HepG2 (cell line): ENCODE measurements around the gene POLR2J. TPM values are rescaled to one million over a fixed set of nuclear protein-coding genes. Genes with fewer than 3 reads are reported as not detected.
A peak's percentile ranks its signal among the peaks of the same experiment; 100 is the strongest.
"Not testable (repeated sequence)": the region's sequence is repeated elsewhere in the genome, so short reads cannot be mapped to it uniquely, and the experiment has no call there.

Experiments
- ATAC-seq: fragments of 200-7000 bp; cut with Tn5 transposase; 3 replicates; pipeline ENCODE4 v1.9.1; 2020; ENCODE audit warnings: mild to moderate bottlenecking, moderate library complexity
- BruUV-seq: library from RNA; stranded (reverse); fragments of 400-500 nt; replicated peaks from 2 replicates; lab custom pipeline; 2021; lab: Mats Ljungman, UMichigan
- CTCF ChIA-PET: fragments of 300-600 bp; formaldehyde crosslinking; extraction: SDS; loops from one replicate; lab custom pipeline; 2021; ENCODE audit warnings: low total read pairs, inconsistent platforms, low intra/inter-chr PET ratio; lab: Yijun Ruan, JAX
- POLR2A ChIA-PET: fragments of 350-600 bp; sonication (Branson Sonifier 250); formaldehyde crosslinking; loops from one replicate; lab custom pipeline; 2020; ENCODE audit warnings: antibody characterized with exemption, inconsistent platforms; lab: Yijun Ruan, JAX
- DNase-seq: peaks from one replicate; pipeline ENCODE4 v3.0.0-alpha.2; 2015; ENCODE audit warnings: low spot score
- FAIRE-seq: peaks from 3 replicates; lab custom pipeline; 2011; peaks lifted over from hg19 to GRCh38; lab: Jason Lieb, UNC
- H2AFZ ChIP-seq: one replicate; pipeline ENCODE4 v1.6.1; 2011; ENCODE audit warnings: low read length, inconsistent platforms
- H3K27ac ChIP-seq: fragments of 300-600 bp; 3 replicates; pipeline ENCODE4 v1.8.0; 2011; ENCODE audit warnings: mixed run types, mild to moderate bottlenecking, mixed read lengths, low read length, inconsistent platforms; ENCODE audit not compliant: insufficient read depth; ENCODE audit errors: extremely low read length
- H3K27me3 ChIP-seq, 2 experiments: fragments of 200-600 bp in 1 of 2; 2 replicates in 1 of 2; 3 replicates in 1 of 2; pipeline versions ENCODE4 v1.6.0 to v1.8.0; 2011; ENCODE audit warnings: low read length in 2 of 2, mild to moderate bottlenecking in 2 of 2, moderate library complexity in 2 of 2, inconsistent platforms in 1 of 2; ENCODE audit not compliant: insufficient read depth in 2 of 2, control insufficient read depth in 1 of 2
- H3K36me3 ChIP-seq, 2 experiments: fragments of 200-600 bp in 1 of 2; replicated peaks in 1 of 2; 2 replicates in 1 of 2; 3 replicates in 1 of 2; pipeline versions ENCODE4 v1.5.1 to v1.8.0; 2011; ENCODE audit warnings: low read length in 2 of 2, inconsistent platforms in 1 of 2; ENCODE audit not compliant: insufficient read depth in 2 of 2, control insufficient read depth in 1 of 2
- H3K4me1 ChIP-seq: 2 replicates; pipeline ENCODE4 v1.5.1; 2012; ENCODE audit warnings: low read length, inconsistent platforms; ENCODE audit not compliant: insufficient read depth
- H3K4me2 ChIP-seq: 2 replicates; pipeline ENCODE4 v1.6.0; 2011; ENCODE audit warnings: low read depth, low read length, inconsistent platforms
- H3K4me3 ChIP-seq, 3 experiments: fragments of 200-600 bp in 1 of 3; sonication (generic), shearing (Covaris generic) in 1 of 3; replicated peaks in 1 of 3; 2 replicates each; pipeline ENCODE4 v1.5.1; 2011 to 2016; ENCODE audit warnings: low read length in 3 of 3, inconsistent platforms in 2 of 3, low read depth in 2 of 3, mild to moderate bottlenecking in 2 of 3, control low read depth in 1 of 3, mixed read lengths in 1 of 3; ENCODE audit not compliant: insufficient read depth in 1 of 3
- H3K79me2 ChIP-seq: one replicate; pipeline ENCODE4 v1.6.1; 2011; ENCODE audit warnings: low read length, inconsistent platforms; ENCODE audit not compliant: insufficient read depth
- H3K9ac ChIP-seq: 2 replicates; pipeline ENCODE4 v1.6.0; 2011; ENCODE audit warnings: mild to moderate bottlenecking, low read depth, low read length, inconsistent platforms; ENCODE audit not compliant: insufficient read depth
- H3K9me3 ChIP-seq: 2 replicates; pipeline ENCODE4 v1.5.1; 2012; ENCODE audit warnings: mild to moderate bottlenecking, low read length
- H4K20me1 ChIP-seq: 2 replicates; pipeline ENCODE4 v1.6.0; 2011; ENCODE audit warnings: inconsistent platforms, mild to moderate bottlenecking, low read length, moderate library complexity; ENCODE audit not compliant: insufficient read depth
- WGBS: methylation state at CpG from one replicate; pipeline ENCODE4 v1.1.6; 2017; ENCODE audit warnings: low lambda C conversion rate; 5-methylcytosine and 5-hydroxymethylcytosine counted together
- in situ Hi-C: cut with HindIII; loops from 2 replicates; pipeline ENCODE4 v1.10.0; 2017; ENCODE audit warnings: low pct_unique_long_range_greater_than_20kb; ENCODE audit not compliant: extremely low pct_ligation_motif_present
- intact Hi-C: fragments of 100-400 bp; cut with micrococcal nuclease; formaldehyde crosslinking; loops from one replicate; pipeline ENCODE4 v1.10.0; 2022; ENCODE audit not compliant: unreplicated experiment
- polyA plus RNA-seq, 8 experiments: library from polyadenylated mRNA; depleted of rRNA in 3 of 8; stranded (reverse) in 7 of 8; unstranded in 1 of 8; fragments of >200 nt; fragmentation: Illumina TruSeq in 4 of 8; extraction: Trizol in 4 of 8; gene quantifications; 2 replicates each; pipeline versions ENCODE4 v1.2.1 to v1.2.3, GENCODE V29; 2011 to 2016; ENCODE audit warnings: low read depth in 4 of 8, missing spikeins in 1 of 8, mixed read lengths in 1 of 8; ENCODE audit not compliant: insufficient read depth in 1 of 8
- total RNA-seq, 5 experiments: library from RNA; depleted of rRNA; stranded (reverse); fragments of >200 nt; fragmentation: Illumina TruSeq; extraction: Trizol; gene quantifications; 2 replicates each; pipeline ENCODE4 v1.2.3, GENCODE V29; 2016; ENCODE audit warnings: low read depth in 1 of 5

The POLR2J gene
- total and polyA plus RNA-seq, 2 of the 13 experiments (the other 11 are each of a cell fraction or from before 2014, with no cell fraction given): 41.2 to 71.4 TPM

DNA sequence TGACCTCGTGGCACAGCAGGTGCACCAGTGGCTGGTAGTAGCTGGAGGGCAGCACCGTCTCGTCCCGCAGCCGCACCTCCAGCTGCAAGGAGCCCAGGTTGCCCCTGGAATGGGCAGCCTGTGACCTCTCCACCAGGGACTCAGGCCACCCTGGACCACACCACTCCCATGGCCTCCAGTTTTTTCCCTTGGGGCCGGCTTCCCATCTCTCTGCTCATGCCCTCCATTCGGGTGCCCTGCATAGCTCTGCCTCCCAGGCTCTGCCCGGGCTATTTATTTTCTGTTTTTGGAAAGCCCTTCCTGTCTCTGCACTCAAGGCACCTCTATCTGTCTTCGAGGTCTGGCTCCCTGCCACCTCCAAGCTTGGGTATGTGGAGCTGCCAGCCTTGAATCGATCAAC is 18.1 kb upstream of the POLR2J start:
- intact Hi-C loops, FAIRE-seq: not testable (repeated sequence)

DNA sequence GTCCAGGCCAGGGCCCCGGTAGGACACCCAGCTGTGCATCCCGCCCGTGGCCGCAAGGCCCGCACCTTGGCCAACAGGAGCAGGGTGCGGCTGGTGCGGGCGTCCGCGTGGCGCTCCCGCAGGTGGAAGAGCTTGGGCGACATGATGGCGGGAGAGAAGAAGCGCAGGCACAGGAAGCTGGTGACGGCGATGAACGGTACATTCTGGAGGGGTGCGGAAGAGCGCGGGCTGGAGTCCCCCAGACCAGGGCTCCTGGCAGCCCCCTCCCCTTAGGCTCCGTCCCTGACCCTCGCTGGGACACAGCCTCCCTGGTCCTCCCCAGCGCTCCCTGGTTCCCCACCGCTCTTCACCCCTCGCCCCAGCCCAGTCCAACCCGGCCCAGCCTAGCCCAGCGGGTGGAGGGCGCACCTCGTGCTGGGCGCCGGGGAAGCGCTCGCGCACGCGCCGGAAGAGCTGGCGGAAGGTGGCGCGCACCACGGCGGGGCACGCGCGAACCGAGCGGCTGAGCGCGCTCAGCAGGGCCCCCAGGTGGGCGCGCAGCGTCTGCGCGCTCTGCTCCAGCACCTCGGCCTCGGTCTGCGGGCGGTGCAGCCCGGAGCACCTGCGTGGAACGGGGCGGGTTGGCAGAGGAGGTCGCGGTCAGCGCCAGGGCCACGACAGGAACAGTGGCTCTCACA is 15.9 kb upstream of the POLR2J start:
- H3K9me3 ChIP-seq, intact Hi-C loops, H3K4me1 ChIP-seq, H3K4me3 ChIP-seq, H2AFZ ChIP-seq, BruUV-seq, H3K4me2 ChIP-seq, H3K79me2 ChIP-seq, DNase-seq, FAIRE-seq, H4K20me1 ChIP-seq, POLR2A ChIA-PET, H3K36me3 ChIP-seq, CTCF ChIA-PET, H3K27me3 ChIP-seq, in situ Hi-C loops, H3K27ac ChIP-seq, H3K9ac ChIP-seq: not testable (repeated sequence)
- peak; percentile 3 for ATAC-seq
- WGBS: no CpG with 5 or more reads among the region's 67 CpGs

More for the DNA sequence above, 18.1 kb upstream of the POLR2J start:
- H3K36me3 ChIP-seq, H3K79me2 ChIP-seq, H3K9ac ChIP-seq, POLR2A ChIA-PET, DNase-seq, in situ Hi-C loops, H3K4me1 ChIP-seq, BruUV-seq, H3K27ac ChIP-seq, H2AFZ ChIP-seq, H3K4me3 ChIP-seq, ATAC-seq, H3K27me3 ChIP-seq, CTCF ChIA-PET, H3K9me3 ChIP-seq, H3K4me2 ChIP-seq, H4K20me1 ChIP-seq: not testable (repeated sequence)
- WGBS: 36% methylated on average over 3 of the region's 10 CpGs

DNA sequence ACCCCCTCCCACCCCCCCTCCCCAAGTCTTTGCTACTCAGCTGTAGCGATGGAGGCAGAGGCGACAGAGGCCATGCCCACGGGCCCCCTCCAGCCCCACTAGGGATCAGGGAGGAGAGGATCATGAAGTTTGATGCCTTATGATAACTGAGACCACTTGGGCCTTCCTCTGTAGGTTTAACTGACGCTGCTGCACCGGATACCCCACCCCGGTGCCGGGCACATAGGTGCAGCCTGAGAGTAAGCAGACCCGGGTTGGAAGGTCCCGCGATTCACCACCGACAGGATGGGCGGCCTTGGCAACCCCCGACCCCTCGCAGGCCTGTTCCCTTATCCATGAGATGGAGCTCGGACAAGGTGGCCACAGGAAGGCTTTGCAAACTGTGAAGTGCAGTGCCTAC is 15.3 kb upstream of the POLR2J start:
- H3K9ac ChIP-seq, CTCF ChIA-PET, H3K27ac ChIP-seq, H3K36me3 ChIP-seq, H4K20me1 ChIP-seq, H3K4me3 ChIP-seq, intact Hi-C loops, in situ Hi-C loops, H2AFZ ChIP-seq, POLR2A ChIA-PET, H3K4me2 ChIP-seq, H3K79me2 ChIP-seq, H3K27me3 ChIP-seq, H3K9me3 ChIP-seq, ATAC-seq, H3K4me1 ChIP-seq, BruUV-seq, DNase-seq, FAIRE-seq: not testable (repeated sequence)
- no CpG with 5 or more reads among the region's 15 CpGs for WGBS

GRCh38 chr7:102493220-102493935 is 14.7 kb upstream of the POLR2J start:
- H3K27me3 ChIP-seq, H3K27ac ChIP-seq, intact Hi-C loops, CTCF ChIA-PET, H3K9ac ChIP-seq, H3K4me1 ChIP-seq, FAIRE-seq, H4K20me1 ChIP-seq, H3K79me2 ChIP-seq, H2AFZ ChIP-seq, POLR2A ChIA-PET, H3K36me3 ChIP-seq, H3K9me3 ChIP-seq, DNase-seq, H3K4me3 ChIP-seq, in situ Hi-C loops, BruUV-seq, H3K4me2 ChIP-seq: not testable (repeated sequence)
- no CpG with 5 or more reads among the region's 33 CpGs for WGBS
- peak; percentile 66 for ATAC-seq
